Ishikawa (cell line): ENCODE results near the gene SYNM.

Experiments
- CEBPB ChIP-seq: IDR thresholded peaks from 2 replicates; pipeline ENCODE4 v1.6.1; 2012
- CREB1 ChIP-seq: IDR thresholded peaks from 2 replicates; pipeline ENCODE4 v1.6.1; 2012; ENCODE audit warnings: low read depth
- EGR1 ChIP-seq: IDR thresholded peaks from 2 replicates; pipeline ENCODE4 v1.6.1; 2012
- EP300 ChIP-seq: IDR thresholded peaks from 2 replicates; pipeline ENCODE4 v1.6.1; 2012; ENCODE audit warnings: borderline replicate concordance
- FOXM1 ChIP-seq: IDR thresholded peaks from 2 replicates; pipeline ENCODE4 v1.6.1; 2012; ENCODE audit warnings: low read depth, borderline replicate concordance
- MAX ChIP-seq: IDR thresholded peaks from 2 replicates; pipeline ENCODE4 v1.6.1; 2012
- NFIC ChIP-seq: IDR thresholded peaks from 2 replicates; pipeline ENCODE4 v1.6.1; 2012
- RAD21 ChIP-seq: IDR thresholded peaks from 2 replicates; pipeline ENCODE4 v1.6.1; 2012; ENCODE audit warnings: low read depth
- REST ChIP-seq: IDR thresholded peaks from 2 replicates; pipeline ENCODE4 v1.6.1; 2012; ENCODE audit warnings: low read depth, mild to moderate bottlenecking
- TAF1 ChIP-seq: IDR thresholded peaks from 2 replicates; pipeline ENCODE4 v1.6.1; 2012; ENCODE audit warnings: low read depth, mild to moderate bottlenecking
- TCF12 ChIP-seq: IDR thresholded peaks from 2 replicates; pipeline ENCODE4 v1.6.1; 2012; ENCODE audit warnings: low read depth
- TEAD4 ChIP-seq: IDR thresholded peaks from 2 replicates; pipeline ENCODE4 v1.6.1; 2012
- YY1 ChIP-seq: IDR thresholded peaks from 2 replicates; pipeline ENCODE4 v1.6.1; 2012; ENCODE audit warnings: low read depth
- ZBTB7A ChIP-seq: IDR thresholded peaks from 2 replicates; pipeline ENCODE4 v1.6.1; 2012; ENCODE audit warnings: low read depth
- TF ChIP-seq, protein P1 (sequence below): IDR thresholded peaks from 2 replicates; pipeline ENCODE4 v1.6.1; 2012

Gene SYNM

GRCh38 chr15:99114511-99115299 is 9.8 kb downstream of the SYNM start:
- TF ChIP-seq TAF1 = no peak
- TF ChIP-seq REST = no peak
- TF ChIP-seq TCF12 = no peak

- TF ChIP-seq REST = no peak
Observed at GRCh38 chr15:99115300-99116215, 10.7 kb downstream of the SYNM start.

DNA sequence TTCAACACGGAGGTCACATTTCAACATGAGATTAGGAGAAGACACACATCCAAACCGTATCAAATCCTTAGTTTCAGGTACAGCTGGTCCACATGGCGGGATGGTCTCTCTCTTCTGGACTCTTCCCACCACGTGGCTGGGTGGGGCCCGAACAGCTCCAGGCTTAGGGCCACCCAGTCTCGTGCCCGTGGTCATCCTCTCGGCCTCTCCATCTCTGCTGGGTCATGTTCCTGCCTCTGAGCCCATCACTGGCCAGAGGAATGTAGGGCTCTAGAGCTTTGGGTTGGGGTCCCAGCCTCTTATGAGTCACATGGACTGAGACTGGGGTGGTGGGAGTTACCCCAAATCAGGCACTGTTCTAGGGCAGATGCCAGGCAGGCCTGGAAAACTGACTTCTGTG is 12.2 kb downstream of the SYNM start:
- TF ChIP-seq REST (no peak), YY1 (no peak), EP300 (no peak), CREB1 (no peak), MAX (no peak), TCF12 (no peak), EGR1 (no peak), ZBTB7A (no peak), TEAD4 (no peak), NFIC (no peak), FOXM1 (no peak), TAF1 (no peak), RAD21 (no peak)
- TF ChIP-seq, protein P1, sequence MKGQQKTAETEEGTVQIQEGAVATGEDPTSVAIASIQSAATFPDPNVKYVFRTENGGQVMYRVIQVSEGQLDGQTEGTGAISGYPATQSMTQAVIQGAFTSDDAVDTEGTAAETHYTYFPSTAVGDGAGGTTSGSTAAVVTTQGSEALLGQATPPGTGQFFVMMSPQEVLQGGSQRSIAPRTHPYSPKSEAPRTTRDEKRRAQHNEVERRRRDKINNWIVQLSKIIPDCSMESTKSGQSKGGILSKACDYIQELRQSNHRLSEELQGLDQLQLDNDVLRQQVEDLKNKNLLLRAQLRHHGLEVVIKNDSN = no peak

DNA sequence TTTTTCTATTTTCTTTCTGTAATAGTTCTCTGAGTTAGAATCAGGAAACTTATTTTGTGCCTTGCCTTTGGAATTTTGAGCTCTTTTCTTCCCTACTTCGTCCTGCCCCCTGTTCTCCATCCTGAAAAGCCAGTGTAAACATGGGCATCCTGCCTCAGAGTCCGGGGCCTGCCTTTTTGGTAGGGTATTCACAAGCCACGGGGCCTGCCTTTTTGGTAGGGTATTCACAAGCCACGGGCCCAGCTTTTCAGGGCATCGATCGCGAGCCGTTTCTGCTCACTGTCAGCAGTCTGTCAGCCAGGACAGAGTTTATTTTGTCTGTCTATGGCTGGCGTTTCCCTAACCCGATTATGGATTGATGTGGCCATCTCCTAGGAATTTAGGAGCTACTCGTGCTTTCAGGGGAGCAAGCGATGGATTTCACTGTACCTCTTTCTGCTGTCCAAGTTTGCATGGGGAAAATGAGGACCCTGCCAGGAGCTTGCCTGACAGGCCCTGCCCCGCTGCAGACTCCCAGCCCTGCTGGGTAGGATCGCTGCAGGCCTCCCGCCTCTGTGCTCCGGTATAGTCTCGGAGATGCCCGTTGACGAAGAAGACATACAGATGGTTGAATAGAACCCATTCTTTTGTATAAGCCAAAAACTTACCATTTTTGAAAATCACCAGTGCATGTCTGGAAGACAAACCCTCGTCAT is 12.8 kb downstream of the SYNM start:
- TF ChIP-seq FOXM1 (no peak), TCF12 (no peak), MAX (no peak), CEBPB (no peak), EP300 (no peak), EGR1 (no peak), YY1 (no peak), CREB1 (no peak), ZBTB7A (no peak), RAD21 (no peak), TEAD4 (no peak), NFIC (no peak), REST (no peak), TAF1 (no peak)
- TF ChIP-seq, protein P1 = no peak
